H1 (cell line): ENCODE data around the gene CAMK2G. TPM values are rescaled to one million over a fixed set of nuclear protein-coding genes. Genes with fewer than 3 reads are reported as not detected.

Source experiments
- CHD2 ChIP-seq: IDR thresholded peaks from 2 replicates; pipeline ENCODE4 v1.6.1; 2012; ENCODE audit warnings: low read length, improper control_type of control experiment
- polyA plus RNA-seq, 7 experiments: library from polyadenylated mRNA; depleted of rRNA in 3 of 7; stranded (reverse) in 5 of 7; unstranded in 2 of 7; fragments of >200 nt in 5 of 7; fragments of 200-250 nt in 2 of 7; gene quantifications; 1 replicate in 5 of 7; 2 replicates in 1 of 7; 4 replicates in 1 of 7; pipeline versions ENCODE4 v1.2.1 to v1.2.3, GENCODE V29; 2011 to 2013; ENCODE audit warnings: missing spikeins in 2 of 7, mixed read lengths in 2 of 7
- total RNA-seq: library from RNA; stranded (reverse); fragmentation: NEBNext Ultra II Directional; extraction: Animal tissue kit (Norgen Biotek cat#: 25700); gene quantifications from 2 replicates; pipeline ENCODE4 v1.2.1, GENCODE V29; 2021
- TF ChIP-seq, protein P1 (sequence below): IDR thresholded peaks from 2 replicates; pipeline ENCODE4 v1.6.1; 2012; ENCODE audit warnings: inconsistent platforms

The CAMK2G gene
- total and polyA plus RNA-seq, 2 of the 8 experiments (the other 6 are each of a cell fraction or from before 2014, with no cell fraction given), result 28.9 to 31.7 TPM

DNA sequence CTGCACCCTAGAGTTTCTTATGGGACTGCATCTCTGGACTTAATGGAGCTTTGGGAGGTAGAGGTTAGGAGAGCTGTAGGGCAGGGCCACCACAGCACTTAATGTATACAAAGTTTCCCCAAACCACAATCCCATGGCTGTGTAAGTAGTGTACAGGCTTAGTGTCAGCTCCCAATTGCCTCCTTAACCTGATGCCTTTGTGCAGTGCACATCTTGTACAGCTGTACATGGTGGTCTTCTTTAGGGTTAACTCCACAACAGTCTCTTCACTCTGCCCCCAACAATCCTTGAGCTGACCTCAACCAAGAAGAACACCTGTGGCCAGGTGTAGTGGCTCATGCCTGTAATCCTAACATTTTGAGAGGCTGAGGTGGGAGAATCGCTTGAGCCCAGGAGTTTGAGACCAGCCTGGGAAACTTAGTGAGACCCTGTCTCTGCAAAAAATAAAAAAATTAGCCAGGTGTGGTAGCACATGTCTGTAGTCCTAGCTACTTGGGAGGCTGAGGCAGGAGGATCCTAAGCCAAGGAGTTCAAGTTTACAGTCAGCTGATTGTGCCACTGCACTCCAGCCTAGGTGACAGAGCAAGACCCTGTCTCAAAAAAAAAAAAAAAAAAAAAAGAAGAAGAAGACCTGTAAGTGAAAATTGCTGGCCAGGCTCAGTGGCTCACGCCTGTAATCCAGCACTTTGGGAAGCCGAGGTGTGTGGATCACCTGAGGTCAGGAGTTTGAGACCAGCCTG is 43.4 kb upstream of the CAMK2G start (continued):
- TF ChIP-seq, protein P1, sequence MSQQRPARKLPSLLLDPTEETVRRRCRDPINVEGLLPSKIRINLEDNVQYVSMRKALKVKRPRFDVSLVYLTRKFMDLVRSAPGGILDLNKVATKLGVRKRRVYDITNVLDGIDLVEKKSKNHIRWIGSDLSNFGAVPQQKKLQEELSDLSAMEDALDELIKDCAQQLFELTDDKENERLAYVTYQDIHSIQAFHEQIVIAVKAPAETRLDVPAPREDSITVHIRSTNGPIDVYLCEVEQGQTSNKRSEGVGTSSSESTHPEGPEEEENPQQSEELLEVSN, result no peak
- no peak for TF ChIP-seq CHD2
